ENCODE measurements around the gene GLIPR1L1.

GRCh38 chr12:75291014-75291413 is 43.5 kb upstream of the GLIPR1L1 start:
- TF ChIP-seq CTCF (conservative IDR thresholded peaks at IDR 0.05), result no peak
- TF ChIP-seq EZH2 (IDR thresholded peaks at IDR 0.05; ENCODE audit: low read depth), result no peak
